WI38 (cell line): ENCODE measurements around the gene C16orf96.

Source experiments
- H3K4me3 ChIP-seq: 2 replicates; pipeline ENCODE4 v1.5.1; 2011; ENCODE audit warnings: low read depth, mild to moderate bottlenecking, control low read depth, low read length
- CTCF ChIP-seq: IDR thresholded peaks from 2 replicates; pipeline ENCODE4 v1.5.1; 2012; ENCODE audit warnings: low read depth, mild to moderate bottlenecking, control low read depth, low read length

C16orf96 gene

GRCh38 chr16:4511441-4512082 lies 44.6 kb upstream of the C16orf96 start:
- peak; percentile 56 for TF ChIP-seq CTCF

GRCh38 chr16:4512473-4512872 lies 43.7 kb upstream of the C16orf96 start:
- no peak for TF ChIP-seq CTCF
- no peak overlapping the region for H3K4me3 ChIP-seq

More at GRCh38 chr16:4511441-4512082, 44.6 kb upstream of the C16orf96 start:
- H3K4me3 ChIP-seq: no peak overlapping the region

- no peak overlapping the region for H3K4me3 ChIP-seq
- no peak for TF ChIP-seq CTCF
Observed at GRCh38 chr16:4513086-4513860, 42.9 kb upstream of the C16orf96 start.

GRCh38 chr16:4513881-4514280 lies 42.3 kb upstream of the C16orf96 start:
- H3K4me3 ChIP-seq: no peak overlapping the region
- TF ChIP-seq CTCF: no peak

- no peak overlapping the region for H3K4me3 ChIP-seq
- no peak for TF ChIP-seq CTCF
Observed at GRCh38 chr16:4514606-4515005, 41.5 kb upstream of the C16orf96 start.

- H3K4me3 ChIP-seq: no peak overlapping the region
- TF ChIP-seq CTCF: no peak
Observed at GRCh38 chr16:4515611-4516233, 40.4 kb upstream of the C16orf96 start.
